K562 (cell line): ENCODE results near the gene RPL19. TPM values are rescaled to one million over a fixed set of nuclear protein-coding genes. Genes with fewer than 3 reads are reported as not detected.

Source experiments
- ATAC-seq: fragments of 200-7000 bp; cut with Tn5 transposase; 3 replicates; pipeline ENCODE4 v1.9.1; 2020; ENCODE audit warnings: moderate library complexity
- BruUV-seq: library from RNA; stranded (reverse); fragments of 400-500 nt; replicated peaks from 2 replicates; lab custom pipeline; 2021; lab: Mats Ljungman, UMichigan
- CTCF ChIA-PET: fragments of 300-600 bp; formaldehyde crosslinking; extraction: SDS; loops from one replicate; lab custom pipeline; 2021; ENCODE audit warnings: low intra/inter-chr PET ratio; lab: Yijun Ruan, JAX
- POLR2A ChIA-PET: fragments of 300-600, 350-650 bp; sonication (Branson Sonifier 250); formaldehyde crosslinking; extraction: SDS; loops from one replicate; lab custom pipeline; 2021; ENCODE audit warnings: antibody characterized with exemption, inconsistent platforms; lab: Yijun Ruan, JAX
- DNase-seq, 4 experiments: peaks; one replicate each; pipeline versions ENCODE4 v3.0.0 to v3.0.0-alpha.2; 2011 to 2018; ENCODE audit warnings: low spot score in 3 of 4, mixed read lengths in 3 of 4; ENCODE audit errors: extremely low read depth in 1 of 4
- FAIRE-seq: peaks from 2 replicates; lab custom pipeline; 2011; peaks lifted over from hg19 to GRCh38; lab: Jason Lieb, UNC
- H2AFZ ChIP-seq: 2 replicates; pipeline ENCODE4 v1.6.0; 2011; ENCODE audit warnings: low read depth, low read length, control low read depth, inconsistent platforms
- H3K27ac ChIP-seq: fragments of 200-600 bp; 3 replicates; pipeline ENCODE4 v1.8.0; 2011; ENCODE audit warnings: low read depth, mild to moderate bottlenecking, control low read depth, inconsistent platforms, low read length, moderate library complexity, mixed read lengths; ENCODE audit errors: extremely low read depth
- H3K27me3 ChIP-seq, 2 experiments: fragments of 300-600 bp in 1 of 2; 2 replicates in 1 of 2; 3 replicates in 1 of 2; pipeline versions ENCODE4 v1.6.0 to v1.8.0; 2011; ENCODE audit warnings: inconsistent platforms in 2 of 2, low read length in 2 of 2, mild to moderate bottlenecking in 1 of 2, mixed read lengths in 1 of 2, moderate library complexity in 1 of 2; ENCODE audit not compliant: control insufficient read depth in 2 of 2, insufficient read depth in 2 of 2
- H3K36me3 ChIP-seq: fragments of 300-600 bp; 3 replicates; pipeline ENCODE4 v1.8.0; 2011; ENCODE audit warnings: mild to moderate bottlenecking, low read length, inconsistent platforms; ENCODE audit not compliant: control insufficient read depth, insufficient read depth
- H3K4me1 ChIP-seq, 2 experiments: fragments of 200-600 bp in 1 of 2; replicated peaks in 1 of 2; 2 replicates in 1 of 2; 3 replicates in 1 of 2; pipeline versions ENCODE4 v1.5.1 to v1.8.0; 2011; ENCODE audit warnings: inconsistent platforms in 2 of 2, low read length in 2 of 2, mild to moderate bottlenecking in 1 of 2, mixed read lengths in 1 of 2, moderate library complexity in 1 of 2; ENCODE audit not compliant: control insufficient read depth in 2 of 2, insufficient read depth in 2 of 2
- H3K4me2 ChIP-seq: 2 replicates; pipeline ENCODE4 v1.6.1; 2011; ENCODE audit warnings: low read length, control low read depth, inconsistent platforms, mixed read lengths; ENCODE audit not compliant: insufficient read depth
- H3K4me3 ChIP-seq: fragments of 200-600 bp; sonication (generic), shearing (Covaris generic); 2 replicates; pipeline ENCODE4 v1.5.1; 2016; ENCODE audit warnings: control low read depth, inconsistent platforms
- H3K79me2 ChIP-seq: fragments of 200-600 bp; 3 replicates; pipeline ENCODE4 v1.8.0; 2011; ENCODE audit warnings: low read length, inconsistent platforms; ENCODE audit not compliant: control insufficient read depth, insufficient read depth
- H3K9ac ChIP-seq, 2 experiments: 2 replicates each; pipeline versions ENCODE4 v1.6.0 to v1.6.1; 2011; ENCODE audit warnings: low read depth in 2 of 2, low read length in 2 of 2, control low read depth in 1 of 2, inconsistent platforms in 1 of 2, mild to moderate bottlenecking in 1 of 2, mixed read lengths in 1 of 2; ENCODE audit not compliant: insufficient read depth in 1 of 2
- H3K9me1 ChIP-seq: one replicate; pipeline ENCODE4 v1.6.0; 2011; ENCODE audit warnings: inconsistent platforms, mild to moderate bottlenecking, low read length, moderate library complexity; ENCODE audit not compliant: control insufficient read depth, insufficient read depth
- H3K9me3 ChIP-seq: replicated peaks from 2 replicates; pipeline ENCODE4 v1.5.1; 2011; ENCODE audit warnings: low read depth, low read length, inconsistent platforms; ENCODE audit not compliant: control insufficient read depth, insufficient read depth
- H4K20me1 ChIP-seq: replicated peaks from 2 replicates; pipeline ENCODE4 v1.6.1; 2011; ENCODE audit warnings: low read length, inconsistent platforms, mixed read lengths; ENCODE audit not compliant: control insufficient read depth, insufficient read depth
- CREB1 ChIP-seq, 2 experiments: sonication (generic) in 1 of 2; formaldehyde crosslinking in 1 of 2; IDR thresholded peaks; 2 replicates each; pipeline versions ENCODE4 v1.6.1 to v1.8.0; 2012 to 2022; ENCODE audit warnings: inconsistent platforms in 1 of 2, mild to moderate bottlenecking in 1 of 2, missing genetic modification reagents in 1 of 2, moderate library complexity in 1 of 2
- CREM ChIP-seq: IDR thresholded peaks from 2 replicates; pipeline ENCODE4 v1.6.1; 2014; ENCODE audit warnings: antibody characterized with exemption, low read depth
- DMBX1 ChIP-seq: fragments of 250-450 bp; sonication (Bioruptor Pico); IDR thresholded peaks from 2 replicates; pipeline ENCODE4 v1.8.0; 2022; ENCODE audit warnings: inconsistent platforms, mild to moderate bottlenecking, moderate library complexity, borderline replicate concordance
- MCM3 ChIP-seq: fragments of 450-650 bp; IDR thresholded peaks from 2 replicates; pipeline ENCODE4 v1.6.1; 2016
- MNT ChIP-seq, 2 experiments: fragments of 450-650 bp; conservative IDR thresholded peaks; 2 replicates each; pipeline ENCODE4 v1.6.1; 2017; ENCODE audit warnings: mild to moderate bottlenecking in 2 of 2, moderate library complexity in 2 of 2
- PHTF2 ChIP-seq: fragments of 250-450 bp; sonication (Bioruptor Pico); IDR thresholded peaks from 2 replicates; pipeline ENCODE4 v1.5.0; 2021; ENCODE audit warnings: mild to moderate bottlenecking
- PRDM10 ChIP-seq: fragments of 450-650 bp; IDR thresholded peaks from 2 replicates; pipeline ENCODE4 v1.6.1; 2018; ENCODE audit not compliant: partially characterized antibody
- ZNF165 ChIP-seq: fragments of 250-450 bp; sonication (Bioruptor Pico); IDR thresholded peaks from 2 replicates; pipeline ENCODE4 v1.4.0; 2020; ENCODE audit warnings: borderline replicate concordance
- ZNF232 ChIP-seq: sonication (generic); formaldehyde crosslinking; IDR thresholded peaks from 2 replicates; pipeline ENCODE4 v1.8.0; 2022; ENCODE audit warnings: mild to moderate bottlenecking, missing genetic modification reagents
- ZNF76 ChIP-seq: fragments of 250-450 bp; sonication (Bioruptor Pico); IDR thresholded peaks from 2 replicates; pipeline ENCODE4 v1.4.0; 2020; ENCODE audit warnings: mild to moderate bottlenecking, moderate library complexity, borderline replicate concordance
- ZSCAN32 ChIP-seq: fragments of 450-650 bp; formaldehyde crosslinking; IDR thresholded peaks from 2 replicates; pipeline ENCODE4 v1.4.0; 2020; ENCODE audit warnings: mild to moderate bottlenecking, moderate library complexity
- WGBS: fragments of 100-300 bp; shearing (Covaris generic); methylation state at CpG from one replicate; pipeline ENCODE4 v1.1.6; 2016; ENCODE audit warnings: low coverage, mixed read lengths; ENCODE audit not compliant: insufficient coverage; ENCODE audit errors: missing lambda C conversion rate; 5-methylcytosine and 5-hydroxymethylcytosine counted together
- in situ Hi-C: fragments of 300-500 bp; cut with MboI; formaldehyde crosslinking; loops from 4 replicates; pipeline ENCODE4 v1.15.0; 2018; ENCODE audit warnings: inconsistent platforms, mixed read lengths
- intact Hi-C: fragments of 100-400 bp; cut with micrococcal nuclease; formaldehyde crosslinking; loops from 2 replicates; pipeline ENCODE4 v1.14.2; 2022
- polyA plus RNA-seq, 8 experiments: library from polyadenylated mRNA; depleted of rRNA in 4 of 8; stranded (reverse) in 5 of 8; unstranded in 3 of 8; fragments of >200 nt; fragmentation: Nextera tagmentation in 2 of 8; fragmentation: Illumina TruSeq in 1 of 8; extraction: Ambion mirVana in 2 of 8; extraction: Trizol in 1 of 8; gene quantifications; 2 replicates each; pipeline versions ENCODE4 v1.2.1 to v1.2.3, GENCODE V29; 2011 to 2014; ENCODE audit warnings: inconsistent platforms in 1 of 8, missing spikeins in 1 of 8
- total RNA-seq, 7 experiments: library from RNA; depleted of rRNA in 6 of 7; stranded (reverse); fragments of >200 nt in 6 of 7; fragmentation: Illumina TruSeq in 2 of 7; extraction: Trizol in 2 of 7; gene quantifications; 2 replicates each; pipeline versions ENCODE4 v1.2.1 to v1.2.3, GENCODE V29; 2011 to 2021; ENCODE audit warnings: low replicate concordance in 1 of 7

The RPL19 gene
- total and polyA plus RNA-seq, 9 of the 15 experiments (the other 6 are each of a cell fraction or from before 2014, with no cell fraction given): 2,263 to 4,614 (median 3,727) TPM

- TF ChIP-seq ZNF165 (CRISPR knock-in tag) (no peak), ZNF232 (CRISPR knock-in tag) (no peak), PHTF2 (no peak), DMBX1 (CRISPR knock-in tag) (no peak)
Measured at GRCh38 chr17:39165178-39165840, 34.8 kb upstream of the RPL19 start (continued).

- no peaks in the 10 kb centered on the region for H4K20me1 ChIP-seq
- H3K9me3 ChIP-seq: no peaks in the 10 kb centered on the region
- no peaks in the 10 kb centered on the region for H3K9me1 ChIP-seq
- in situ Hi-C loops (no loop called here), intact Hi-C loops (no loop called here)
- ATAC-seq: no peak
- H3K4me3 ChIP-seq: no peak within 1 kb of the TSS
- CTCF ChIA-PET: no interaction called here
- no peak for DNase-seq
- peak within 1 kb of the TSS in 1 of 2 experiments; percentile 62; a peak in 1 of 4 replicates for H3K9ac ChIP-seq
- H3K4me2 ChIP-seq: peak within 1 kb of the TSS; percentile 70; the same call in 1 of the 2 replicates
- H3K4me1 ChIP-seq: peaks cover 5 to 19% of the 10 kb centered on the region in 2 experiments; a peak in 3 of 5 replicates
- POLR2A ChIA-PET: interaction anchor here (1.4 kb wide), 1 partner anchor 12 kb away, joined by 4 read pairs; no protein-coding TSS in a partner anchor
- TF ChIP-seq ZSCAN32 (no peak), PRDM10 (peak; percentile 21), CREM (no peak), CREB1 (IDR thresholded peaks at IDR 0.05) (no peak), CREB1 (CRISPR knock-in tag; IDR thresholded peaks at IDR 0.05) (no peak), ZNF76 (no peak), MNT (conservative IDR thresholded peaks at IDR 0.05) (no peak), MCM3 (no peak)
- H3K27ac ChIP-seq: no peak within 1 kb of the TSS
- H3K36me3 ChIP-seq: no peaks in the 10 kb centered on the region
- H3K79me2 ChIP-seq: no peaks in the 10 kb centered on the region
- BruUV-seq: no TSS peak
- WGBS: 53% methylated on average over 17 of the region's 17 CpGs
- H3K27me3 ChIP-seq: peaks cover 0 to under 1% of the 10 kb centered on the region in 2 experiments; a peak in 1 of 5 replicates
- H2AFZ ChIP-seq: peak within 1 kb of the TSS; percentile 75
- FAIRE-seq: no peak
Measured at GRCh38 chr17:39165841-39166349, 34.2 kb upstream of the RPL19 start, which contains the start of gene ARL5C. Gene ARL5C (minus strand): TSS chr17:39166161. CDS start chr17:39165760, 401 bp downstream.
